EL (cell line): Measurements from ENCODE around the gene ZNF469.
"Not testable (repeated sequence)": the region's sequence is repeated elsewhere in the genome, so short reads cannot be mapped to it uniquely, and the experiment has no call there.

Experiments
- DNase-seq: peaks from one replicate; pipeline ENCODE4 v3.0.0-alpha.2; 2016

Gene ZNF469

DNA sequence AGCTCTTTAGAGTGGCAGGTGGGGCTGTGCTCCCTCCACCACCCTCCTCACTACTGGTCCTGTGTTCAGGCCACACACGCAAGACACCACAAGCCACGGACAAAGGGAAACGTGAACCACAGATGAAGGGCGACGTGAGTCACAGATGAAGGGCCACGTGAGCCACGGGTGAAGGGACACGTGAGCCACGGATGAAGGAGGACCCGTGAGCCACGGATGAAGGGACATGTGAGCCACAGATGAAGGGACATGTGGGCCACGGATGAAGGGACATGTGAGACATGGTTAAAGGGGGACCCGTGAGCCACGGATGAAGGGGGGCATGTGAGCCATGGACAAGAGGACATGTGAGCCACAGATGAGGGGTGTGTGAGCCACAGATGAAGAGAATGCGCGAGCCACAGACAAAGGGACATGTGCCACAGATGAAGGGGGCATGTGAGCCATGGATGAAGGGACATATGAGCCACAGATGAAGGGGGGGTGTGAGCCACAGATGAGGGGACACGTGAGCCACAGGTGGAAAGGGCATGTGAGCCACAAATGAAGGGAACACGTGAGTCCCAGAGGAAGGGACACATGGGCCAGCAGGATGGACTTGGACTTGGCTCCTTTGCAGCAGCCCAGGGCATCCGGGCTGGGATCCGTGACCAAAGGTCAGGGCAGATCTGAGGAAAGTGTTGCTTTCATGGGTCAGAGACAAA lies 15.6 kb downstream of the ZNF469 start:
- no peak for DNase-seq

DNA sequence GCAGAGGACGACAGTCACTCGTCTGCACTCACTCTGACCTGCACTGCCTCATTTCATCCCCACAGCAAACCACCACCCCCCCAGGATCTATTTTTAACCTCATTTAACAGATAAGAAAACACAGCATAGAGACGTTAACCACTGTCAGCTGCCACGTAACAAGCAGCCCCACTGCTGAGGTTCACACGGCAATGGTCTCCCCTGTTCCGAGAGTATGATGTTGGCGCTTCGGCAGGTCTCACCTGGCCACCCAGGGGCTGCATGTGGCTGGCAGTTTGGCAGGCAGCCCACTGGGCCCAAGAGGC lies 16.1 kb downstream of the ZNF469 start:
- no peak for DNase-seq

GRCh38 chr16:88400186-88400585 lies 17.4 kb downstream of the ZNF469 start:
- DNase-seq = no peak

- no peak for DNase-seq
Measured at GRCh38 chr16:88401604-88402246, 19.0 kb downstream of the ZNF469 start.

- DNase-seq = no peak
Measured at GRCh38 chr16:88402551-88403240, 19.9 kb downstream of the ZNF469 start.

DNA sequence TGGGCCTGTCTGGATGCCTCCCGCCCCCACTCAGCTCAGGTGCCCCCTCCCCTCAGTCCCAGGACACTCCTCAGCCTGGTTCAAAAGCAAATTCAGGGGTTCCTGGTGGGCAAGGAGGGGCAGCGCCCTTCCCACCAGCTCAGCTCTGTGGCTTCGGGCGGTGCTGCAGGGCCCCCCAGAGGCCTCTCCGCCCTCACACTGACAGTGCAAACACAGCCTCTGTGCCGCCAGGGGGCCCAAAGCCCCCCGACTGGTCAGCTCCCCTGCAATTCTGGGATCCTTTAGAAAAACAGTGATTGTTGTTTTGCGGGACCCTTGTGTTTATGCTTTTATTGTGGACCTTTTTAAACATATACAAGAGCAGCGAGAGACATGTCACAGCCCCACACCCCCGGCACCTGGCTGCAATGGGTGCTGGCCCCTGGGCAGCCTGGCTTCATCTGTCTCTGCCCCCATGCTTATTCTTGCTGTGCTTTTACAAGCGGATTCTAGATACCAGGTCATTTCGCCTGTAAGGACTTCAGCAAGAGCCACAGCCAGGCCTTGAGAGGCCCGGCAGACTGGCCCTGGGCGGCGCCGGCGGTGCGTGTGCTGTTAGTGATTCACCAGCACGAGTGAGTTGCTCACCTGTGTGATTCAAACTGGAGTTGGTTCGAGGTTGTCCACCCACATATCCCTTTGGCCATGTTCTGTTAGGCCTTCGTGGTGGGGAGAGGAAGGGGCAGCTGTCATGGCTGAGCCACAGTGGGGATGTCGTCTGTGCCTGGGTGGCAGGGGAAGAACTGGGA lies 21.2 kb downstream of the ZNF469 start:
- no peak for DNase-seq

DNA sequence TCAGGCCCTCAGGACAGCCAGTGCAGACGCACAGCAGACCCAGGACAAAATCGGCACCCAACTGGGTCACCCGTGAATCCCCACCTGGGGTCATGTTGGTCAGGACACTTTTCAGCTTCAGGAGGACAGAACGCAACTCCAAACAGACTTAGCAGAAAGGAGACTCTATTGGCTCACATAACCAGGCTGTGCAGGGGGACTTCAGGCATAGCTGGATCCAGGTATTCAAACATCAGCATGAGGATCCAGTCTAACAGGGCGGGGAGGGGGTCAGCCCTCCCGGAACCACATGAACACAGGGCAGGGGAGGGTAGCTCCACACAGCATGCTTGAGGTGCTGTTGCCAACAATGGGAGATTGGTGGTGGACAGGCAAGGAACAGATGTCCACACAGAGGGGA lies 22.0 kb downstream of the ZNF469 start:
- DNase-seq = no peak

DNA sequence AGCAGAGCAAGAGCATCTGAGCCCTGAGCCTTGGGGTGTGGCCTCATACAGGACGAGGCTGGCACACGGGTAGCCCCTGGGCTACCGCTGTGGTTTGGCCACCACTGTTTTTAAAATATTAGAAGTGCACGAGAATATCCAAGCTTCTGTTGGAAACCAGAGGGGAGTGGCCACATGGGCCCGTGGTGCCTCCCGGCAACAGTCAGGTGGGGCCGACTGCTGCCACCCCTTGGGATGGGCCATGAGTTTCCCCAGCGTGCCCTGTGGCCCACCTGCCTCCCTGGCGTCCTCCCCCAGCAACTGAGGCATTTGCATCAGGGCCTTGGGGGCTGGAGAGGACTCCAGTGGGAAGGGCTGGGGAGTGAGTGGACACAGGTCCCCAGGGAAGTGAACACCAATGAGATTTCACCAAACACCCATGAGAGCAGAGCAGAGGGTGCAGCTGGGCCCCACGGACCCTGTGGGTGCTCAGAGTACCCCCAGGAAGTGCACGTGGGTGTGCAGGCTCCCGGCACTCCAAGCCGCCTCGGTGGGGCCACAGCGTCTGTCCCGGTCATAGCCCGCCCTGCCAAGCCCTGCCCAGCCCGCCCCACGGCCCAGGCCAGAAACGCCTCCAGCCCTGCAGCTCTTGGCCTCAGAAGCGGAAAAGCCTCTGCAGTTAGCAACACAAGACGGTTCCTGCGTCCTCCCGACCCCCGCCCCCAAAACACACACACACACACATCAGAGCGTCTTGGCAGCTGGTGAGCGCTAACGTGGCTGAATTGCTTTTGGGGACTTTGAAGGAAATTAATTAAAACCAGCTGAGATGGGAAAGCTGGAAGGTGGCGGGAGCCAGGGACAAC lies 22.7 kb downstream of the ZNF469 start:
- no peak for DNase-seq

GRCh38 chr16:88406096-88407041 lies 23.6 kb downstream of the ZNF469 start:
- DNase-seq = no peak

DNA sequence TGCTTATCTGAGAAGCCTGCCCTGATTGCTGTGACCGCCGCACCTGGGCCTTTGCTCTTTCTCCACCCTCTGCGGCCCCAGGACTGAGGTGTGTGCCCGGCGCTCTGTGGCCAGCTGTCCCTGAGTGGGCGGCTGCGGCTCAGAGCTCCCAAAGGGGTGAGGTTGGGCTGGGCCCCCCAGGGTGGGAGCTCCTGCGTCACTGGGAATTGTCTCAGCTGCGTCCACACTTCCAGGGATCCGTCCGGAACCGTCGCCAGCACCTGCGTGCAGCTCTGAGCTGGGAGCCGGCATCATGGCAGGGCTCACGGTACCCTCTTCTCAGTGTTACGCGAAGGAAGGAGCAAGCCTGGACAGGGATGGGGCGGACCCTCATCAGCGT lies 24.3 kb downstream of the ZNF469 start:
- no peak for DNase-seq

DNA sequence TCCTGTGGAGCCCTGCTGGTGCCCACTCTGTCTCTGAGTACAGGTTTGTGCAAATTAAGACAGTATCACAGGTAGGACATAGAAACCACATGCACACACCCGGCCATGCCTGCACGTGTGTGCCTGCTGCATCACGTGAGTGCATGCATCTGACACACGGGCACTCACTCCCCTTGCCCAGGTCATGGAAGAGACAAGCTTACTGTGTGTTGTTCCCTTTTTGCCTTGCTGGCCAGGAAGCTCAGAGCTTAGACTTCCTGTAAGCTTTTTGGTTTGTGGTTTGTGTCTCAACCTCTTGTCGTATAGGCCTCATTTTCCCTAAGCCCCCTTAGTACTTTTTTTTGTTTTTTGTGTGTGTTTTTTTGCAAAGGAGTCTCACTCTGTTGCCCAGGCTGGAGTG lies 25.0 kb downstream of the ZNF469 start:
- DNase-seq = no peak

DNA sequence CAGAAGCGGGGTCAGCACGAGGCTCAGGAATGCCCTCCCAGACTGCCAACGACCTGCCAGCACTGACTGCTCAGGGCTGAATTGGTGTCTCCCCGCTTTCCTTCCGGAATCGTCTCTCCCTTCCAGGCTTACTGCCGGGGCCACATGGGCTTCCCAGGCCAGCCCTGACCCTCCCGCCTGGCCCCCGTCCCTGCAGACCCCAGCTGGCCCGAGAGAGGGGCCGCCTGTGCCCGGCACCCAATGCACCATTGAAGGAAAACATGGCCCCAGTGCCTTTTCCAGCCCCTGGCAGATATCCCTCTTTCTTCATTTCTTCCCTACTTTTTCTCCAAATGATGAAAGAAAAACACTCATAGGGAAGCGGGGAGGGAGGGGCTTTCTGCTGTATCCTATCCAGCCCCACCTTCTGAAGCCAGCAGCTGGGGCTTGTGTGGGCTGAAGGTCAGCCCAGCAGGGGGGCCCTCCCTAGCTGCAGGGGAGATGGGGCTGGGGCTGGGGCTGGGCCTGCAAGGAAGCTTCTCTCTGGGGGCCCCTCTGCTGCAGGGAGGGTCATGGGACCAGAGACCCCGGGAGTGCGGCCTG lies 25.9 kb downstream of the ZNF469 start:
- DNase-seq = no peak

- DNase-seq = no peak
Measured at GRCh38 chr16:88409296-88410065, 26.7 kb downstream of the ZNF469 start.

DNA sequence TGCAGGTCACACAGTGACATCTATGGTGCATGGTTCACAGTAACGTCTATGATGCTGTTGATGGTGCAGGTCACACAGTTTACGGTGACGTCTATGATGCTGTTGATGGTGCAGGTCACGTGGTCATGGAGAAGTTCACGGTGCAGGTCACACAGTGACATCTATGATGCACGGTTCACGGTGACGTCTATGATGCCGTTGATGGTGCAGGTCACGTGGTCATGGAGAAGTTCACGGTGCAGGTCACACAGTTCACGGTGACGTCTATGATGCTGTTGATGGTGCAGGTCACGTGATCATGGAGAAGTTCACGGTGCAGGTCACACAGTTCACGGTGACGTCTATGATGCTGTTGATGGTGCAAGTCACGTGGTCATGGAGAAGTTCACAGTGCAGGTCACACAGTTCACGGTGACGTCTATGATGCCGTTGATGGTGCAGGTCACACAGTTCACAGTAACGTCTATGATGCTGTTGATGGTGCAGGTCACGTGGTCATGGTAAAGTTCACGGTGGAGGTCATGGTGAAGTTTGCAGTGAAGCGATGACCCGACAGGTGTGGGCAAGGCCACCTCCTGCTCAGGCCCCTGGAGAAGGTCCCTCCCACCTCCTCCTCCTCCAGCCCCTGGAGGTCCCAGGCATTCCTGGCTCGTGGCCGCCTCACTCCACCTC lies 27.7 kb downstream of the ZNF469 start:
- not testable (repeated sequence) for DNase-seq

- no peak for DNase-seq
Measured at GRCh38 chr16:88411951-88412576, 29.3 kb downstream of the ZNF469 start.

- no peak for DNase-seq
Measured at GRCh38 chr16:88412766-88413165, 30.0 kb downstream of the ZNF469 start.

GRCh38 chr16:88413231-88413630 lies 30.5 kb downstream of the ZNF469 start:
- no peak for DNase-seq

DNA sequence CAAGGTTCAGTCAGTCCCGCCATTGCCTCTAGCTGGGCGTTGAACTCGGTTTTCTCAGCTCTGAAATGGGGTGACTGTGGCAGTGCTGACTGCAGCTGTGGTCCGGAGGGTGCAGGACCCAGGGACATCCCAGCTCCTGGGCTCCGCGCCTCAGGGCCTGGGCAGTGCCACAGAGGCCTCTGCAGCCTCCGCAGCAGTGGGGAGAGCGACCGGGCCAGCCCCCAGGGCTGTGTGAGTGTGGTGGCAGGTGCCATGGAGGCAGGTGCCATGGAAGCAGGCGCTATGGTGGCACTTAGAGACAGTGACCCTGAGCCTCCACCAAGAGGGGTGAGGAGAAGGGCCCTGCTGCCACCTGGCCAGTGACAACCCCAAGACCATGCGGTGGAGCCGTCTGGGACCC lies 30.9 kb downstream of the ZNF469 start:
- DNase-seq = no peak
